WTC11 (cell line): ENCODE data around the gene CCDC127. TPM values are rescaled to one million over a fixed set of nuclear protein-coding genes. Genes with fewer than 3 reads are reported as not detected.
"Not testable (repeated sequence)": the region's sequence is repeated elsewhere in the genome, so short reads cannot be mapped to it uniquely, and the experiment has no call there.

ENCODE experiments used
- ATAC-seq: fragments of 200-7000 bp; cut with Tn5 transposase; 2 replicates; pipeline ENCODE4 v1.10.0; 2021; ENCODE audit warnings: mild to moderate bottlenecking, moderate library complexity
- CTCF ChIA-PET: fragments of 300-600 bp; sonication (Branson Sonifier 250); formaldehyde crosslinking; loops from one replicate; lab custom pipeline; 2021; ENCODE audit warnings: antibody characterized with exemption; lab: Charles Lee
- POLR2A ChIA-PET: fragments of 350-600 bp; sonication (Branson Sonifier 250); formaldehyde crosslinking; loops from one replicate; lab custom pipeline; 2021; ENCODE audit warnings: antibody characterized with exemption; lab: Charles Lee
- DNase-seq: peaks from one replicate; pipeline ENCODE4 v3.0.0; 2021; ENCODE audit warnings: low spot score
- H3K27ac Mint-ChIP-seq: 2 replicates; pipeline ENCODE4 v1.8.0; 2021; ENCODE audit warnings: mixed read lengths
- H3K27me3 Mint-ChIP-seq: 2 replicates; pipeline ENCODE4 v1.8.0; 2021; ENCODE audit warnings: low read depth, mild to moderate bottlenecking, moderate library complexity, mixed read lengths
- H3K36me3 Mint-ChIP-seq: 2 replicates; pipeline ENCODE4 v1.8.0; 2021; ENCODE audit warnings: mixed read lengths
- H3K4me1 Mint-ChIP-seq: 2 replicates; pipeline ENCODE4 v1.8.0; 2022; ENCODE audit warnings: mixed read lengths
- H3K4me3 Mint-ChIP-seq: 2 replicates; pipeline ENCODE4 v1.8.0; 2021; ENCODE audit warnings: mild to moderate bottlenecking, moderate library complexity, mixed read lengths
- H3K9me3 Mint-ChIP-seq: 2 replicates; pipeline ENCODE4 v1.8.0; 2021; ENCODE audit warnings: mixed read lengths
- AR ChIP-seq: fragments of 250-450 bp; sonication (Bioruptor Pico); IDR thresholded peaks from 2 replicates; pipeline ENCODE4 v1.9.0; 2021; ENCODE audit warnings: mild to moderate bottlenecking
- CTCF ChIP-seq: fragments of 200-600 bp; IDR thresholded peaks from 2 replicates; pipeline ENCODE4 v1.8.0; 2022; ENCODE audit warnings: antibody characterized with exemption
- FOXP1 ChIP-seq: sonication (generic); formaldehyde crosslinking; IDR thresholded peaks from 2 replicates; pipeline ENCODE4 v1.8.0; 2022; ENCODE audit warnings: missing genetic modification reagents, mild to moderate bottlenecking, moderate library complexity, borderline replicate concordance
- ZNF416 ChIP-seq: fragments of 250-450 bp; sonication (Bioruptor Pico); IDR thresholded peaks from 2 replicates; pipeline ENCODE4 v1.9.0; 2021; ENCODE audit warnings: mild to moderate bottlenecking, inconsistent platforms
- total RNA-seq: library from RNA; stranded (reverse); gene quantifications from 3 replicates; pipeline ENCODE4 v1.2.3, GENCODE V29; 2021
- TF ChIP-seq, protein P1 (sequence below): sonication (generic); formaldehyde crosslinking; IDR thresholded peaks from 2 replicates; pipeline ENCODE4 v1.8.1; 2023; ENCODE audit warnings: mild to moderate bottlenecking, missing genetic modification reagents, borderline replicate concordance

CCDC127 gene
- total RNA-seq, 1 experiment from 2014 or later = 5.3 TPM

DNA sequence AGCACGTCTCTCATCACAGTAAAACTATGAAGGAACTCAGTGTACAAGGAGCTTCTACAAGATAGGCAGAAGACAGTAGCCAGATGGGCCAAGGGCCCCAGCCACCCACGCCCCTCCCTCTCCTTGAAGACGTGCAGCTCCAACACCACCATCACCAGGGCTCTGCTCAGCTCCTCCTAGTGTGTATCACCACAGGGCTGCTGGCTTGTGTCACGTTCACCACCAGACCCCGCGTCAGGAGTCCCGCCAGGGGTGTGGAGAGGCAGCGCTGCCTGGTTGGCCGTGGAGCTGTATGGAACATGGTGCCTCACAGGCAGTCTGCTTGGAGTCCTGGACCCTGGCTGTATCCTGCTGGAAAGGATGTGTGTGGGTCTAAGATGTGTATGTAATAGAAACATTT, 32.4 kb upstream of the CCDC127 start:
- DNase-seq, H3K4me3 Mint-ChIP-seq, H3K27me3 Mint-ChIP-seq, H3K27ac Mint-ChIP-seq, CTCF ChIA-PET, ATAC-seq, POLR2A ChIA-PET, H3K4me1 Mint-ChIP-seq: not testable (repeated sequence)
- H3K9me3 Mint-ChIP-seq = peaks cover 40% of the 10 kb centered on the region
- H3K36me3 Mint-ChIP-seq = peaks cover 69% of the 10 kb centered on the region

- Mint-ChIP-seq H3K9me3 (peaks cover 60% of the 10 kb centered on the region), H3K36me3 (peaks cover 92% of the 10 kb centered on the region)
- CTCF ChIA-PET, H3K27me3 Mint-ChIP-seq, DNase-seq, H3K4me3 Mint-ChIP-seq, H3K4me1 Mint-ChIP-seq, POLR2A ChIA-PET, ATAC-seq, H3K27ac Mint-ChIP-seq: not testable (repeated sequence)
Measured at GRCh38 chr5:245717-246116, 27.8 kb upstream of the CCDC127 start.

DNA sequence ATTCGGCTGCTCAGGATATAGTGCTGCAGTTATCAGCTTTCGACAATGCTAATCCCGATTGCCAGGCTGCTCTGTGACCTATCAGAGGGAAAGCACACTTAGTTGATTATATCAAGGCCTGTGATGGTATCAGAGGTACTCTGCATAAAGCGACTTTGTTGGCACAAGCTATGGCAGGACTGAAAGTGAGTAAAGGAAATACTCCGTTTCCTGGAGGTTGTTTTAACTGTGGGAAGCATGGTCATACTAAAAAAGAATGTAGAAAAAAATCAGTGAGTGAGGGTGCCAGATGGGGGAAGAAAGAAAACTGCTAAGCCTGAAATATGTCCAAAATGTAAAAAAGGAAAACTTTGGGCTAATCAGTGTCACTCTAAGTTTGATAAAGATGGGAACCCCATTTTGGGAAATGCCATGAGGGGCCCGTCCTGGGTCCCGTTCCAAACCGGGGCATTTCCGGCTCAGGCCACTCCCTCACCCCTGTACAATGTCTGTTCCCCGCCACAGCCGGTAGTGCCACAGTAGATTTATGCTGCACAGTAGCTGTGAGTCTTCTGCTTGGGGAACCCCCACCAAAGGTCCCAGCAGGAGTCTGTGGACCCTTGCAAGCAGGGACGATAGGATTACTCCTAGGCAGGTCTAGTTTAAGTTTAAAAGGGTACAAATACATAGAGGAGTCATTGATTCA, 25.9 kb upstream of the CCDC127 start:
- H3K27ac Mint-ChIP-seq, DNase-seq, H3K4me1 Mint-ChIP-seq, CTCF ChIA-PET, H3K4me3 Mint-ChIP-seq, POLR2A ChIA-PET, ATAC-seq, H3K27me3 Mint-ChIP-seq: not testable (repeated sequence)
- Mint-ChIP-seq H3K36me3 (peaks cover 96% of the 10 kb centered on the region), H3K9me3 (peaks cover 56% of the 10 kb centered on the region)

GRCh38 chr5:241045-241669, 23.2 kb upstream of the CCDC127 start:
- H3K4me1 Mint-ChIP-seq, H3K27ac Mint-ChIP-seq, POLR2A ChIA-PET, H3K27me3 Mint-ChIP-seq, DNase-seq, ATAC-seq, H3K4me3 Mint-ChIP-seq, CTCF ChIA-PET: not testable (repeated sequence)
- H3K36me3 Mint-ChIP-seq = peaks cover 95% of the 10 kb centered on the region
- peaks cover 29% of the 10 kb centered on the region for H3K9me3 Mint-ChIP-seq

DNA sequence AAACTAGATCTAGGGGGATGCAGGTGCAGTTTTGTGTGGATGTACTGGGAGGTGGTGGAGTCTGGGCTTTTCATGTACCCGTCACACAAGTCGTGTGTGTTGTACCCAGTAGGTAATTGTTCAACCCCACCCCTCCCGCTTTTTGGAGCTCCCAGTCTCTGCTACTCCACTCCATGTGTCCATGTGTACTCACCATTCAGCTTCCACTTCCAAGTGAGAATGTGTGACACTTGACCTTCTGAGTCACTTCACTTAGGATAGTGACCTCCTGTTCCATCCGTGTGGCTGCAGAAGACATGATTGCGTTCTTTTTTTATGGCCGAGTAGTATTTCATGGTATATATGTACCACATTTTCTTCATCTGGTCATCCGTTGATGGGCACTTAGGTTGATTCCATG, 22.6 kb upstream of the CCDC127 start:
- Mint-ChIP-seq H3K9me3 (peaks cover 27% of the 10 kb centered on the region), H3K36me3 (peaks cover 95% of the 10 kb centered on the region)
- H3K27ac Mint-ChIP-seq, H3K27me3 Mint-ChIP-seq, H3K4me1 Mint-ChIP-seq, DNase-seq, ATAC-seq, POLR2A ChIA-PET, H3K4me3 Mint-ChIP-seq, CTCF ChIA-PET: not testable (repeated sequence)

DNA sequence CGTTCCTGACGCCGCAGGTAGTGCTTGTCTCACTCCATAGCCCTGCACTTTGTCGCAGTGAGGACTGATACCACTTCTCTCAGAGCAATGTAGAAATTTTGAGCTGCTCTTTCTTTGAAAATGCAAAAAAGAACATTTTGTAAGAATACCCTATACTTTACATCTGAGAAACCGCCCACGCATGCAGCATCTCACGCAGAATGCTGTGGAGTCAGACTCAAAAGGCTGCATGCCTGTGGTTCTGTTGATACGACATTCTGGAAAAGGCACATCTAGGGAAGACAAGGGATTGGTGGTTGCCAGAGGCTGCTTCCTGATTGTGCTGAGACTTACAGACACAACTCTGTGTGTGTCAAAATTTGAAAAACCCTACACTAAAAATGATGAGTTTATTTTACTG, 20.0 kb upstream of the CCDC127 start:
- Mint-ChIP-seq H3K36me3 (peaks cover 93% of the 10 kb centered on the region), H3K9me3 (peaks cover 27% of the 10 kb centered on the region)
- H3K27me3 Mint-ChIP-seq, CTCF ChIA-PET, POLR2A ChIA-PET, DNase-seq, ATAC-seq, H3K4me3 Mint-ChIP-seq, H3K4me1 Mint-ChIP-seq, H3K27ac Mint-ChIP-seq: not testable (repeated sequence)

GRCh38 chr5:235527-235926, 17.6 kb upstream of the CCDC127 start:
- CTCF ChIA-PET, POLR2A ChIA-PET, H3K4me1 Mint-ChIP-seq, H3K27ac Mint-ChIP-seq, DNase-seq, ATAC-seq, H3K27me3 Mint-ChIP-seq, H3K9me3 Mint-ChIP-seq, H3K4me3 Mint-ChIP-seq: not testable (repeated sequence)
- peaks cover 87% of the 10 kb centered on the region for H3K36me3 Mint-ChIP-seq

DNA sequence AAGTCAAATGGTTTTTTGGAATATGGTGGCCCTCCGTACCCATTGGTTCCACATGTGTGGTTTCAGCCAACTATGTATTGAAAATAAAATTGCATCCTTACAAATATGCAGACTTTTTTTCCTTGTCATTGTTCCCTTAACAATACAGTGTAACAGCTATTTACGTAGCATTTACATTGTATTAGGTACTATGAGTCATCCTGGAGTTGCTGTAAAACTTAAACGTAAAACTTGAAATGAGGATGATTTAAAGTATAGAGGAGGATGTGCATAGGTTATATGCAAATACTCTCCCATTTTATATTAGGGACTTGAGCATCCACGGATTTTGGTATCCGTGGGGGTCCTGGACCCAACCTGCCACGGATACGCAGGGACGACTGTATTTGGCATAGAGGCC, 16.5 kb upstream of the CCDC127 start:
- peaks cover 10% of the 10 kb centered on the region for H3K4me1 Mint-ChIP-seq
- DNase-seq = no peak
- H3K9me3 Mint-ChIP-seq = no peaks in the 10 kb centered on the region
- H3K27me3 Mint-ChIP-seq = no peaks in the 10 kb centered on the region
- peaks cover 79% of the 10 kb centered on the region for H3K36me3 Mint-ChIP-seq
- CTCF ChIA-PET = no interaction called here
- POLR2A ChIA-PET = no interaction called here
- H3K27ac Mint-ChIP-seq = peak overlapping the region; percentile 60; the same call in 1 of the 2 replicates
- ATAC-seq = no peak
- no peak overlapping the region for H3K4me3 Mint-ChIP-seq
- no peak for TF ChIP-seq AR (CRISPR knock-in tag)
- TF ChIP-seq, protein P1, sequence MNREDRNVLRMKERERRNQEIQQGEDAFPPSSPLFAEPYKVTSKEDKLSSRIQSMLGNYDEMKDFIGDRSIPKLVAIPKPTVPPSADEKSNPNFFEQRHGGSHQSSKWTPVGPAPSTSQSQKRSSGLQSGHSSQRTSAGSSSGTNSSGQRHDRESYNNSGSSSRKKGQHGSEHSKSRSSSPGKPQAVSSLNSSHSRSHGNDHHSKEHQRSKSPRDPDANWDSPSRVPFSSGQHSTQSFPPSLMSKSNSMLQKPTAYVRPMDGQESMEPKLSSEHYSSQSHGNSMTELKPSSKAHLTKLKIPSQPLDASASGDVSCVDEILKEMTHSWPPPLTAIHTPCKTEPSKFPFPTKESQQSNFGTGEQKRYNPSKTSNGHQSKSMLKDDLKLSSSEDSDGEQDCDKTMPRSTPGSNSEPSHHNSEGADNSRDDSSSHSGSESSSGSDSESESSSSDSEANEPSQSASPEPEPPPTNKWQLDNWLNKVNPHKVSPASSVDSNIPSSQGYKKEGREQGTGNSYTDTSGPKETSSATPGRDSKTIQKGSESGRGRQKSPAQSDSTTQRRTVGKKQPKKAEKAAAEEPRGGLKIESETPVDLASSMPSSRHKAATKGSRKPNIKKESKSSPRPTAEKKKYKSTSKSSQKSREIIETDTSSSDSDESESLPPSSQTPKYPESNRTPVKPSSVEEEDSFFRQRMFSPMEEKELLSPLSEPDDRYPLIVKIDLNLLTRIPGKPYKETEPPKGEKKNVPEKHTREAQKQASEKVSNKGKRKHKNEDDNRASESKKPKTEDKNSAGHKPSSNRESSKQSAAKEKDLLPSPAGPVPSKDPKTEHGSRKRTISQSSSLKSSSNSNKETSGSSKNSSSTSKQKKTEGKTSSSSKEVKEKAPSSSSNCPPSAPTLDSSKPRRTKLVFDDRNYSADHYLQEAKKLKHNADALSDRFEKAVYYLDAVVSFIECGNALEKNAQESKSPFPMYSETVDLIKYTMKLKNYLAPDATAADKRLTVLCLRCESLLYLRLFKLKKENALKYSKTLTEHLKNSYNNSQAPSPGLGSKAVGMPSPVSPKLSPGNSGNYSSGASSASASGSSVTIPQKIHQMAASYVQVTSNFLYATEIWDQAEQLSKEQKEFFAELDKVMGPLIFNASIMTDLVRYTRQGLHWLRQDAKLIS (CRISPR knock-in tag) = no peak
- no peak for TF ChIP-seq CTCF
- TF ChIP-seq FOXP1 = no peak
- TF ChIP-seq ZNF416 (CRISPR knock-in tag) = no peak
